Endometrial microvascular endothelial cells (primary cell): Measurements from ENCODE around the gene LDAH. TPM values are rescaled to one million over a fixed set of nuclear protein-coding genes. Genes with fewer than 3 reads are reported as not detected.

ENCODE experiments used
- in situ Hi-C: cut with HindIII; loops from 2 replicates; pipeline ENCODE4 v1.10.0; 2017; ENCODE audit warnings: low sequenced_read_pairs, low pct_unique_long_range_greater_than_20kb; ENCODE audit errors: inconsistent ontology term
- total RNA-seq: library from RNA; depleted of rRNA; stranded (reverse); fragments of >200 nt; gene quantifications from one replicate; pipeline ENCODE4 v1.2.3, GENCODE V29; 2015; ENCODE audit errors: inconsistent ontology term

The LDAH gene
- total RNA-seq, 1 donor from 2014 or later = 24.5 TPM

DNA sequence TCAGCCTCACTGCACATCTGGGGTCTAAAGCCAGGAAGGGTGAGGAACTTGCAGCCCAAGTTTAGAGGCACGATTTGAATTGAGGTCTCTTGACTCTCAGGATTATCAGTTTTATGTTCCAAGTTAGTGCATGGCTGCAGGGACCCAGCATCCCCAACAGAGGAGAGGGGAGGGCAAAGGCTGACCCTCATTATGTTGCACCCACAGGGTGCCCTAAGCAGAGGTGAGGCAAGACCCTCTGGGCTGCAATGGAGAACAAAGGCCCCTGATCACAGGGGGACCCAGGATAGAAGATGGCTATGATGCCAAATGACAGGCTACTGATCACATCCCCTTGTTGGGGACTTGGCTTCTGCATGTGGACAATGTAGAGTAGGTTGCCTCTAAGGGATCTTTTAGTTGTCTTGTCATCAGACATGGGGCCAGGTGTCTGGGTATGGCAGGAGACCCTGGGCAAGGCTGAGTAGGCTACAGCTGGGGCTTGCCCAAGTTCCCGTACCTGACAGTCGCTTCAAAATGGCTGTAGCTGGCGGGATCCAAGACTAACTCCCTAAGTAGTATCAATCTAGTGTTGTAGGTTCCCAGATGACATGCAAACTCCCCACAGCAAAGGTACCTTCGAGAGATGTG is 160.5 kb downstream of the LDAH start:
- in situ Hi-C loops = no loop called here

DNA sequence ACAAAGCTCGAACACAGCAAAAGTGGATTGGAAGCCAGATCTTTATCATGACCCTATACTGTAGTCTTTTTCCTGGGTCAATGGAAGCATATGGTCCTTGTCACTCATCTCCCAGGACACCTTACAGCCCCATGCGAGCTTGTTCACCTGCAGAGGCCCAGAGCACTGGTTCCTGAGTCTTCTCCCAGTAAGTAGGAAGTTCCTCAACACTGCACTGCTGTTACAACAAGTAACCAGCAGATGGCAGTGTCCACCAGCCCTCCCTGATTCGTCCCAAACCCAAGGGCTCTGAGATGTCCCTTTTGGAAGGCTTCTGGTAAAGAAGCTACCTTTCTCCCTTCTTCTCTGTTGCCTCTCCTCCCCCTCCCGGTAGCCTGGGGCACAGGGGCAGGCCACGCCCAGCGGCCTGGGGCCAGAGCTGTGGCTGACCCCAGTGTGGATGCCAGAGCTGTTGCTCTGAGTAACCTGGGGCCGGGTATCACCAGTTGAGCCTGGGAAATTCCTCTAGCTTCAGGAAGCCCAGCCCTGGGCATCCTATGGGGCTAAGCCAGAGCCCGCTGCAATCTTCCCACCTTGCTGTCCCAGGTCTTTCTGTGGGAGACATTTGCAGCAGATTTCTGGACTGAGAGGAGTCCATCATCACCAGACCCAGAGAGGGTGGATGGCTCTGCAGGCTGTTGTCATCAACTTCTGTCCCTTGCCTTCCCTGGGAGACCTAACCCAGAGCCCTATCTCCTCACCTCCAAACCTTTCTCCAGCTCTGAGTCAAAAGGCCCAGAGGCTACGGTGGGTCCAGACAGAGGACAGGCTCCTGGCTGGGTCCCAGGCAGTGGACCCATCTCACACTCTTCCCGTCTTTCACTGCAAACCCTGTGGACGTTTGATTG is 161.2 kb downstream of the LDAH start:
- in situ Hi-C loops = no loop called here

GRCh38 chr2:20660506-20661420 is 162.1 kb downstream of the LDAH start:
- in situ Hi-C loops = no loop called here

DNA sequence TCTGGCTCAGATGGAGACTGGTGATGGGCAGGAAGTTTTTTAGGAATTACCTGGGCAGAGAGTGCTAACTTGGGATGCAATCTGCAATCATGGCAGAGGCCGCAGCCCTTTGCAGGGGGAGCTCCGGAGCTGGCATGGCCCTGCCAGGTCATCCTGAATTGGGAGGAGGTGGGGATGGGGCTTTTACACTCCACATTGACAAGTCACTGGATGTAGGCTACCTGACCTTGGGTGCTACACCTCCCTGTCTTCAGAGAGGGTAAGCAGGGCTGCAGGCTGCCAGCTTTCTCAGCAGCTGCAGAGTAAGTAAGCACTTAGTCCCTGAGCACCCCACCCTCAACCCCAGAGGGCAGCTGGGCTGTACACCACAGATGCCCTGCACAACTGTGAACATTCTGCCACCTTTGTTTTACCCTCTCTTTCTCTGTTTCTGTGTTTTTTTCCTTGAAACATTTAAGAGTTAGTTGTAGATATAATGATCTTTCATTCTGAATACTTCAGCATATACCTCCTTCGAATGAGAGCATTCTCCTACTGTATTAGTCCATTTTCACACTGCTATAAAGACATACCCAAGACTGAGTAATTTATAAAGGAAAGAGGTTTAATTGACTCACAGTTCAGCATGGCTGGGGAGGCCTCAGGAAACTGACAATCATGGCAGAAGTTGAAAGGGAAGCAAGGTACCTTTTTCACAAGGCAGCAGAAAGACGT is 165.2 kb downstream of the LDAH start:
- in situ Hi-C loops = no loop called here

DNA sequence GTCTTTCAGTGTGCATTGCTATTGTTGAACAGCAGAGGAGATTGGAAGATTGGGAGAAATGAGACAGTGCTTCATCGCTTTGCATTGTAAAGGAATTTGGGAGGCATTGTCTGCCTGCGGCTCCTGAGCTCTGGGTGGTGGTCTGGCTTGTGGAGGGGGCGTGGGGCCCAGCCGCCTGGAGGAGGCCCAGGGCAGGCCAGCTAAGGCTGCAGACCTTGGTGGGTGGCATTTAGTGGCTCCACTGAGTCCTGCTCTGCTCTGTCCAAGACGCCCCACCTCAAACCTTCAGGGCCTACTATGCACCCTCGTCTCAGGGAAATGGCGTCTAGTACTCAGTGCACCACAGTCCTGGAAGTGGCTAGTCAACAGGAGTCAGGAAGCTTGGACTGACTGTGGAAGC is 166.3 kb downstream of the LDAH start:
- in situ Hi-C loops = no loop called here

- in situ Hi-C loops = no loop called here
Observed at GRCh38 chr2:20654535-20654813, 168.4 kb downstream of the LDAH start.

DNA sequence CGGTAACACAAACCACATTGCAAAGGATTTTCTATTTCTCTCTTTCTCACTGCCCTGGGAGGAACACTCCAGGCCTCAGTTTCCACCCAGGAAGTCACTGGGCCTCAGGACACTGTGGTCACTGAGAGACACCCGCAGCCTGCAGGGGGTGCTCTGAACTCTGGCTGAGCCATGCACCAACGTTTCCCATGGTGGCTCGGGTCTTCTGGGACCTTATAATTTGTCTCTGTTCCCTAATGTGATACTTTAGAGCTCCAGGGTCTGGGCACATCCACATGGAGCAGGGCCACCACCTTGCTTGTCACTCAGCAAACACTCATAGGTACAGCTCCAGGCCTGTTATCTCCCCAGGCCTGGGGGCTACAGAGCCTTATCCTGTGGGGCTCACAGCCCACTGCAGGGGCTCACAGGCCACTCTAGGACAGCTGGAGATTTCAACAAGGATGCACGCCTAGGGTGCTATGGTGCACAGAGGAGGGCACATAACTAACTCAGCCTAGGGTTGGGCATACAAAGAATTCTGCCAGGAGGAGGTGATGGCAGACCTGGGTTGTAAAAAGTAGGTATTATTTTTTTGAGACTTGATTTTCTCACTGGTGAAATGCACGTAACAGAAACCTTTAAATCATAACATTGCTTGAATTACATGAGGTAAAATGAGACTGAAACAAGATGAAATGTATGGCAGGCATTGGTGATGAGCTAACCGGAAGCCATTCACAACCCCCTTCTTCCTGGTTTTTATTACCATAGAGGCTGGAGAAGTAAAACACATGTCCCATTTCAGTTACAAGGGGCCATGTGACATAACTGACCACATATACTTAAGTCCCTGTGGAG is 169.0 kb downstream of the LDAH start:
- in situ Hi-C loops = no loop called here

- in situ Hi-C loops = no loop called here
Observed at GRCh38 chr2:20652673-20653575, 170.0 kb downstream of the LDAH start.

DNA sequence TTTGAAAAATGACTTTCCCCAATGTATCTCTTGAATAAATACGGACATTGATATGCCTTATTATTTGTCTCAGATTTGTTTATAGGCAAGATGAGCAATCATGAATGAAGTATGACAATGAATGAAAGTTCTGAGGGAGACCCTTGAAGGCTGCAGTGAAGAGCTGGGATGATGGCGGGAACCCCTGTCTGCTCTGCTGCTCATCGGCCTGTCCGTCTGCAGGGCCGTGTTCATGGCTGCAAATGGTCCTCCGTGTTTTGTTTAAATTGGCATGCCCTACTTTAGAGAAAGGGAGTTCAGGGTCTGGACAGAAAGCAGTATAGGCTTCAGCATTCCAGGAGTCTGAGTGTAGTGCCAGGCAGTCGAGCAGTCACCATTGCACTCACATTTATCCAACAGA is 170.8 kb downstream of the LDAH start:
- in situ Hi-C loops = no loop called here

- in situ Hi-C loops = no loop called here
Observed at GRCh38 chr2:20651731-20652099, 171.2 kb downstream of the LDAH start.

- in situ Hi-C loops = no loop called here
Observed at GRCh38 chr2:20650877-20651730, 171.8 kb downstream of the LDAH start, which contains the start of gene HS1BP3. Gene HS1BP3 (minus strand): TSS chr2:20651098. CDS start chr2:20651063, 35 bp downstream.

DNA sequence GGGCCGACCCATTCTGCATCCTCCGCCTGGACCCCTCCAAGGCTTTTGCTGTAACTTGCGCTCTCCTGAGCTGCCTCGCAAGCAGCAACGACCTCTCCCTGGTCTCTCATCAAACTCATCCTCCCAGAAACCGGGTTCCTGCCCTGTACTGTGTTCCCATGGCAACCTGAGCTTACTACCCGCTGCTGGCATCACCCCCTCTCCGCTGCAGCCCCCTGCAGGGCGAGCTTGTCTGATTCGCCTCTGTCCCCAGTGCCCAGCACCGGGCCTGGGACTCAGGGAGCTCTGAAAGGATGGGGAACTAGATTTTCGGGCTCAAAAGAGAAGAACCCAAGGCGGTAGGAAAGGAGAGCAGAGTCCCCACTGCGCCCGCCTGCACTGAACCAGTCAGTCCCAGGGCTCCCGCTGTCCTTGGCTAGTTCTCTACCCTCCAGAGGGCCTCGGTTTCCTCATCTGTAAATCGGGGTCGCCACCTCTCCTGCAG is 172.5 kb downstream of the LDAH start:
- in situ Hi-C loops = no loop called here

DNA sequence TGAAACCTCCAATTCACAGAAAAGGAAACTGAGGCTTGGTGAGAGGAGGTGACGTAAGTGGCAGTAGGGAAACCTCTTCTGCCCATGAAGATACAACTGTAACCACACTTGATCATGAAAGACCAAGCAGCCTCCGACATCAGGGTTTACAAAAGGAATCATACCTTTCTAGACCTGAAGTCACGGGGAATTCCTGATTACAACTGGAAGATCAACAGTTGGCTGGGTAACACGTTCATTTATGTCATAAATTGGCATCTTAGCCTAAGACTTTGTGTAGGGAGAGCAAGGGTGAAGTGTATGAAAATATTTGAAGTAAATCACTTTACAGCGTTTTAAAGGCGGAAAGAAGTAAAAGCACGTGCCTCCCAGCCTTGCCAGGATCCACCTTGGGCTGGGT is 172.9 kb downstream of the LDAH start:
- in situ Hi-C loops = loop anchor here (5.0 kb wide), 1 partner anchor 208 kb away; no protein-coding TSS in a partner anchor

GRCh38 chr2:20649576-20649975 is 173.3 kb downstream of the LDAH start:
- in situ Hi-C loops = loop anchor here (5.0 kb wide), 1 partner anchor 207 kb away; no protein-coding TSS in a partner anchor

GRCh38 chr2:20648831-20649230 is 174.1 kb downstream of the LDAH start:
- in situ Hi-C loops = loop anchor here (5.0 kb wide), 1 partner anchor 207 kb away; no protein-coding TSS in a partner anchor

DNA sequence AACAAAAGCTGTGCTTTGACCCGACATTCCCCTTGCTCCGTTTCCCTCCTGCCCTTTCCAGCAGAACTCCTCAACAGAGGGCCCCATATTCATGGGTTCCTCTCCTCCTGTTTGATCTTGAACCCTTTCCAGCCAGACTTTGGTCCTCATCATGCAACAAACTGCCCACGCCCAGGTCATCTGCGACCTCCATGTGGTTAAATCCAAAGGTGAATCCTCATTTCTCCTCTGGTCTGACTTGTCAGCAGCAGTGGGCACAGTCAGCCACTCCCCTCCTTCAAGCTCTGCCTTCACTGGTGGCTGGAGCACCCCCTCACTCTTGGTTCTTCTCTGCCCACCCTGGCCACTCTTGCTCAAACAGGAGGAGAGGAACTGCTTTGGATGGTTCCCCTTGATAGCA is 174.7 kb downstream of the LDAH start:
- in situ Hi-C loops = loop anchor here (5.0 kb wide), 1 partner anchor 206 kb away; no protein-coding TSS in a partner anchor
